H54 (cell line): ENCODE results near the gene PHF20.
A peak's percentile ranks its signal among the peaks of the same experiment; 100 is the strongest.
"Not testable (repeated sequence)": the region's sequence is repeated elsewhere in the genome, so short reads cannot be mapped to it uniquely, and the experiment has no call there.

Experiments used
- DNase-seq: peaks from one replicate; pipeline ENCODE4 v3.0.0; 2011; ENCODE audit warnings: low spot score, mixed read lengths; ENCODE audit not compliant: insufficient read length
- FAIRE-seq: peaks from 3 replicates; lab custom pipeline; 2011; peaks lifted over from hg19 to GRCh38; lab: Jason Lieb, UNC
- POLR2A ChIP-seq: IDR thresholded peaks from 2 replicates; pipeline ENCODE4 v1.6.1; 2011; ENCODE audit warnings: low read depth, mild to moderate bottlenecking, low read length

PHF20 gene

GRCh38 chr20:35886537-35886936 lies 114.7 kb downstream of the PHF20 start:
- FAIRE-seq (no peak), DNase-seq (no peak)
- no peak for TF ChIP-seq POLR2A

GRCh38 chr20:35887393-35888064 lies 115.7 kb downstream of the PHF20 start:
- FAIRE-seq, result no peak

GRCh38 chr20:35888657-35889056 lies 116.8 kb downstream of the PHF20 start:
- DNase-seq (no peak), FAIRE-seq (no peak)
- no peak for TF ChIP-seq POLR2A

More at GRCh38 chr20:35887393-35888064, 115.7 kb downstream of the PHF20 start:
- no peak for DNase-seq
- no peak for TF ChIP-seq POLR2A

GRCh38 chr20:35891375-35891774 lies 119.6 kb downstream of the PHF20 start:
- FAIRE-seq, result no peak
- DNase-seq, result no peak
- TF ChIP-seq POLR2A, result no peak

GRCh38 chr20:35892871-35893270 lies 121.1 kb downstream of the PHF20 start:
- no peak for FAIRE-seq
- no peak for TF ChIP-seq POLR2A
- no peak for DNase-seq

GRCh38 chr20:35893942-35894341 lies 122.1 kb downstream of the PHF20 start:
- DNase-seq, result no peak
- FAIRE-seq, result no peak

GRCh38 chr20:35895516-35895915 lies 123.7 kb downstream of the PHF20 start:
- not testable (repeated sequence) for DNase-seq, FAIRE-seq

More at GRCh38 chr20:35893942-35894341, 122.1 kb downstream of the PHF20 start:
- TF ChIP-seq POLR2A, result no peak

- FAIRE-seq (no peak), DNase-seq (no peak)
- no peak for TF ChIP-seq POLR2A
Measured at GRCh38 chr20:35899064-35899463, 127.2 kb downstream of the PHF20 start.

GRCh38 chr20:35901230-35901629 lies 129.4 kb downstream of the PHF20 start:
- not testable (repeated sequence) for DNase-seq, FAIRE-seq

GRCh38 chr20:35901678-35902544 lies 130.1 kb downstream of the PHF20 start:
- TF ChIP-seq POLR2A, result no peak
- FAIRE-seq (peak; percentile 33), DNase-seq (peak; percentile 76)

- FAIRE-seq, result no peak
- no peak for TF ChIP-seq POLR2A
- no peak for DNase-seq
Measured at GRCh38 chr20:35902545-35902941, 130.7 kb downstream of the PHF20 start.

- FAIRE-seq (no peak), DNase-seq (no peak)
- TF ChIP-seq POLR2A, result no peak
Measured at GRCh38 chr20:35903843-35904242, 132.0 kb downstream of the PHF20 start.

GRCh38 chr20:35904982-35905663 lies 133.3 kb downstream of the PHF20 start:
- no peak for TF ChIP-seq POLR2A
- FAIRE-seq (no peak), DNase-seq (no peak)

GRCh38 chr20:35907017-35907701 lies 135.3 kb downstream of the PHF20 start:
- DNase-seq (no peak), FAIRE-seq (no peak)
- no peak for TF ChIP-seq POLR2A
